GM12801 (cell line): ENCODE measurements around the gene MDM4.

ENCODE experiments used
- TF ChIP-seq, protein P1 (sequence below): IDR thresholded peaks from one replicate; pipeline ENCODE4 v1.5.1; 2011; ENCODE audit warnings: control low read depth; ENCODE audit not compliant: insufficient read length; ENCODE audit errors: extremely low read depth

MDM4 gene

DNA sequence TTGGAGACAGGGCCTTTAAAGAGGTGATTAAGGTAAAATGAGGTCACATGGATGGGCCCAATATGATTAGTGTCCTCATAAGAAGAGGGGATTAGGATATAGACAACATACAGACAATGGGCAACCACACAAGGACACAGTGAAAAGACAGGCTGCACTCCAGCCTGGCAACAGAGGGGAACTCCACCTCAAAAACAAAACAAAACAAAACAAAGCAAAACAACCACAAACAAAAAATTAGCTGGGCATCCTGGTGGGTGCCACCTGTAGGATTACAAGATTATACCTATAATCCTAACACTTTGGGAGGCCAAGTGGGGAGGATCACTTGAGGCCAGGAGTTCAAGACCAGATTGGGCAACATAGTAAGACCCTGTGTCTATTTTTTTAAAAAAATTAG, 4.8 kb upstream of the MDM4 start:
- TF ChIP-seq, protein P1, sequence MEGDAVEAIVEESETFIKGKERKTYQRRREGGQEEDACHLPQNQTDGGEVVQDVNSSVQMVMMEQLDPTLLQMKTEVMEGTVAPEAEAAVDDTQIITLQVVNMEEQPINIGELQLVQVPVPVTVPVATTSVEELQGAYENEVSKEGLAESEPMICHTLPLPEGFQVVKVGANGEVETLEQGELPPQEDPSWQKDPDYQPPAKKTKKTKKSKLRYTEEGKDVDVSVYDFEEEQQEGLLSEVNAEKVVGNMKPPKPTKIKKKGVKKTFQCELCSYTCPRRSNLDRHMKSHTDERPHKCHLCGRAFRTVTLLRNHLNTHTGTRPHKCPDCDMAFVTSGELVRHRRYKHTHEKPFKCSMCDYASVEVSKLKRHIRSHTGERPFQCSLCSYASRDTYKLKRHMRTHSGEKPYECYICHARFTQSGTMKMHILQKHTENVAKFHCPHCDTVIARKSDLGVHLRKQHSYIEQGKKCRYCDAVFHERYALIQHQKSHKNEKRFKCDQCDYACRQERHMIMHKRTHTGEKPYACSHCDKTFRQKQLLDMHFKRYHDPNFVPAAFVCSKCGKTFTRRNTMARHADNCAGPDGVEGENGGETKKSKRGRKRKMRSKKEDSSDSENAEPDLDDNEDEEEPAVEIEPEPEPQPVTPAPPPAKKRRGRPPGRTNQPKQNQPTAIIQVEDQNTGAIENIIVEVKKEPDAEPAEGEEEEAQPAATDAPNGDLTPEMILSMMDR, result no peak

DNA sequence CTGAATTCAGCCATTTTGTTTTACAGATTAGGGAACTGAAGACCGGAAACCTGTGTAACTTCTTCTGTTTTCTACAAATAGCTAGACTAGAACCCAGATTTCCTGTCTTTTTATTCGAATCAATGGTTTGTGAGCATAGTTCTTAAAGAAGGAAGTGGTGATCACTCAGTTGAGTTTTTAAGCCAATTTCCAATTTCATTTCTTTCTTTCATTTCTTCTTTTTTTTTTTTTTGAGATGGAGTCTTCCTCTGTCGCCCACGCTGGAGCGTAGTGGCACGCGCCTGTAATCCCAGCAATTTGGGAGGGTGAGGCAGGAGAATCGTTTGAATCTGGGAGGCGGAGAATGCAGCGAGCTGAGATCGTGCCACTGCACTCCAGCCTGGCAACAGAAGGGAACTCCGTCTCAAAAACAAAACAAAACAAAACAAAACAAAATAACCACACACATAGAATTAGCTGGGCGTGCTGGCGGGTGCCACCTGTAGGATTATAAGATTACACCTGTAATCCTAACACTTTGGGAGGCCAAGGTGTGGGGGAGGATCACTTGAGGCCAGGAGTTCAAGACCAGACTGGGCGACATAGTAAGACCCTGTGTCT, 3.0 kb upstream of the MDM4 start:
- TF ChIP-seq, protein P1, result no peak

DNA sequence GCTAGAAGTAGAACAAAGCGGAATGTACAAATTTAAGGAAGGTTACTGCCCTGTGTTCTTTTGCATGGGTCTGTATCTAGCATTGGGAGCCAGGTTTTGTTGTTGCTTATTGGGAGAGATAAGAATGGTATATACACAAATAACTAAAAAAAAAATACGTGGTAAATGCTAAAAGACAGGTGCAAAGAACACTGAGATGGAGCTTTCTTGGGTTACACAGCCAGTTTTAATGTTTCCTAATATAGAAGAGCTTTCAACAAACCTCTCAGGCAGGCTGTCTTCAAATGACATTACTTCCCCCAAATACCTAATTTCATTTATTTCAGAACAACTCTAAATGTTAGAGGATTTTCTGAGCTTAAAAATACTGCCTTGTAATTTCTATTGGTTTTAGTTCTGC, 1.4 kb upstream of the MDM4 start:
- TF ChIP-seq, protein P1, result no peak

DNA sequence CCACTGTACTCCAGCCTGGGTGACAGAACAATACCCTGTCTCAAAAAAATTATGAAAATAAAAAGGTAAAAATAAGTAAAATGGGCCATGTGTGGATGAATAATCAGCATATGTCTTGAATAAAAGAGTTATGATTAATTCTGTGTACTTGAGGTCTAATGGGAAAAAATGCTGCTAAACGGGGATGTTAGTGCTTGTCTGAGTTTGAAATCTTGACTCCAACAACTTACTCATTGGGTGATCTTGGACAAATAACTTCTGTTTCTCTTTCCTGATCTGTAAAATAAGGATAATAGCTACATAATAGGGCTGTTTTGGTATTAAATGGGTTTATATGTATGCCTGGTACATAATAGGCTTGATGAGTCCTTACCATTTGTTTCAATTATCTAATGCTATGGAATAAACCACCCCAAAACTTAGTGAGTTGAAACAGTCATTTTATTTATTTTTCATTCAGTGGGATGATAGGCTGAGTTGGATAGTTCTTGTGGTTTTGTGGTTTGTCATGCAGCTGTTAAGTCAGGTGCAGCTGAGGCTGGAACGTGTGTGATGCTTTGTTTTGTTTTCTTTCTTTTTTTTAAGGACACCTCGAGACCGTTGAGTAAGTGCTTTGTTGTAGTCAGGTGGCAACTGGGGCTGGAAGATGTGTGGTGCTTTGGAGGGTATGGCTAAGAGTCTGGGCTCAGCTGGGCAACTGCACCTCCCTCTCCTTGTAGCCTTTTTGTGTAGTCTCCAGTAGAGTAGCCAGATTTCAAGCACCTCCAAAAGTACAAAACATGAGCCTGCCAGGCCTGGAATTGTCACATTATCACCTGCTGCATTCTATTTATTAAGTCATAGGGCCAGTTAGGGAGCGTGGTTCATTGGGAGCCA, 4.9 kb downstream of the MDM4 start:
- TF ChIP-seq, protein P1, result no peak

- TF ChIP-seq, protein P1, result no peak
Observed at GRCh38 chr1:204523605-204524215, 7.5 kb downstream of the MDM4 start.

GRCh38 chr1:204524986-204525385, 8.8 kb downstream of the MDM4 start:
- TF ChIP-seq, protein P1, result no peak

DNA sequence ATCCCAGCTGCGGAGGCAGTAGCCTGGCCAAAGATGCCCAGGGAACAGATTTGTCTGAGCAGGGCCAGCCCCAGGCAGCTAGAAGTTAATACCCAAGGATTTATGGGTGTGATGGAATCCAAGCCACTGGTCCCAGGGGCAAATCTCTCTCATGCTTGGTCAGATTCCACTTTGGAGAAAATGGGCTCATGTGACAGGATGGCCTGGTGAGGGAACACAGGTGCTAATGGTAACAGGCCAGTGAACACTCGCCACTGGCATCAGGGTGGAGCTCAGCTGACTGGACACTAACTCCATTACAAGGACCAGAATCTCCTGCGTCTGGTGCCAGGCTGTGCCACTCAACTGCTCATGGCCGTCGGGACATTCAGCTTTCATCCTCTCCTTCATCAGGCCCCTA, 12.0 kb downstream of the MDM4 start:
- TF ChIP-seq, protein P1, result no peak
